Thyroid gland (tissue), 4 donors: Measurements from ENCODE around the gene SFRP4. TPM values are rescaled to one million over a fixed set of nuclear protein-coding genes. Genes with fewer than 3 reads are reported as not detected.

Experiments
- DNase-seq, 2 donors: peaks; one replicate each; pipeline ENCODE4 v3.0.0-alpha.2; 2019
- H3K27ac ChIP-seq, 3 donors: fragments of 200-600 bp; sonication (generic); 1 replicate in 2 of 3; 2 replicates in 1 of 3; pipeline ENCODE4 v1.5.1; 2016 to 2019; ENCODE audit warnings: mild to moderate bottlenecking in 1 of 3, moderate library complexity in 1 of 3
- H3K27me3 ChIP-seq: fragments of 200-600 bp; sonication (generic); one replicate; pipeline ENCODE4 v1.5.1; 2019
- H3K36me3 ChIP-seq, 2 donors: fragments of 200-600 bp; sonication (generic); one replicate each; pipeline ENCODE4 v1.5.1; 2016 to 2019
- H3K4me1 ChIP-seq, 2 donors: fragments of 200-600 bp; sonication (generic); one replicate each; pipeline ENCODE4 v1.5.1; 2017 to 2019
- H3K4me3 ChIP-seq, 3 donors: fragments of 200-600 bp; sonication (generic); replicated peaks in 1 of 3; 1 replicate in 2 of 3; 2 replicates in 1 of 3; pipeline ENCODE4 v1.5.1; 2016; ENCODE audit warnings: mild to moderate bottlenecking in 1 of 3
- H3K9me3 ChIP-seq: fragments of 200-600 bp; sonication (generic); one replicate; pipeline ENCODE4 v1.5.1; 2017
- POLR2A ChIP-seq, 2 donors: fragments of 450-650 bp; IDR thresholded peaks; one replicate each; pipeline ENCODE4 v1.6.1; 2017; ENCODE audit warnings: antibody characterized with exemption in 2 of 2, mild to moderate bottlenecking in 2 of 2, moderate library complexity in 1 of 2
- WGBS, 2 donors: methylation state at CpG; one replicate each; pipeline ENCODE4 v1.1.5; 2017; 5-methylcytosine and 5-hydroxymethylcytosine counted together
- intact Hi-C: fragments of 100-400 bp; cut with DNase I; formaldehyde crosslinking; loops from one replicate; pipeline ENCODE4 v1.15.1; 2023
- total RNA-seq, 4 donors: library from RNA; depleted of rRNA; stranded (reverse); fragments of >200 nt; gene quantifications; one replicate each; pipeline ENCODE4 v1.2.3, GENCODE V29; 2016
- TF ChIP-seq, protein P1 (sequence below), 6 experiments: fragments of 200-600 bp in 3 of 6; fragments of 450-650 bp in 3 of 6; sonication (generic) in 3 of 6; IDR thresholded peaks; one replicate each; pipeline ENCODE4 v1.5.1; 2016 to 2019; ENCODE audit warnings: antibody characterized with exemption in 6 of 6, mild to moderate bottlenecking in 2 of 6, inconsistent platforms in 1 of 6, moderate library complexity in 1 of 6

SFRP4 gene
- total RNA-seq, 4 donors from 2014 or later = 1.8 to 21.8 (median 9.7) TPM

DNA sequence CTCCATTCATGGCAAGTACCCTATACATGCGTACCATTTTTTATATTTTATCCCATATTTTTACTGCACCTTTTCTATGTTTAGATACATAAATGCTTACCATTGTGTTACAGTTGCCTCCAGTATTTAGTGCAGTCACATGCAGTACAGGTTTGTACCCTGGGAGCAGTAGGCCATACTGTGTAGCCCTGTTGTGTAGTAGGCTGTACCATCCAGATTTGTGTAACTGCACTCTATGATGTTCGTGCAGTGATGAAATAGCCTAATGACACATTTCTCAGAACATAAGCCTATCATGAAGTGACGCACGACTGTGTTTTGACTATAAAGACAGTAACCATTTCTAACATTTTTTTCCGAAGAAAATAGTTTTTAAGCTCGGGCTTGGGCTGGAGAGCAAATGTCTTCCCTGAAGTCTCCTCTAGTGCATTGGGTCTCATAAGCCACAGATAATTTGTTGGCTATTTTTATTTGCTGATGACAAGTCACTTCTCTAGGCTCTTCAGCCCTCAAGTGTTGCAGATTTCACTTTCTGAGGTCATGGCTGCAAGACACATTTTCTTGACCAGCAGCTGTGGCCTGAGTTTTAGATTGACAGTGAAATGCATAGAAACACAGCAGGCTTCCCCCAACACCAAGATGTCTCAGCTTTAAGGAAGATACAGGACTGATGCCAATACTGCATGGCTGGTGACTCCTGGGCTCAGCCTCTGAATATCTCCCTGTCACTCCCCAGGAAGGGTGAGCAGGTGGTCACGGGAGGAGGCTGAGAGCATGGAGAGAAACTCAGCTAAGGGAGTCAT, 30.7 kb upstream of the SFRP4 start:
- H3K4me1 ChIP-seq = peaks cover 8 to 13% of the 10 kb centered on the region in 2 donors
- no peaks in the 10 kb centered on the region for H3K27me3 ChIP-seq
- no peak overlapping the region for H3K4me3 ChIP-seq
- WGBS, 2 donors = 93 to 96% methylated on average over 7 of the region's 7 CpGs
- intact Hi-C loops = no loop called here
- TF ChIP-seq, protein P1, sequence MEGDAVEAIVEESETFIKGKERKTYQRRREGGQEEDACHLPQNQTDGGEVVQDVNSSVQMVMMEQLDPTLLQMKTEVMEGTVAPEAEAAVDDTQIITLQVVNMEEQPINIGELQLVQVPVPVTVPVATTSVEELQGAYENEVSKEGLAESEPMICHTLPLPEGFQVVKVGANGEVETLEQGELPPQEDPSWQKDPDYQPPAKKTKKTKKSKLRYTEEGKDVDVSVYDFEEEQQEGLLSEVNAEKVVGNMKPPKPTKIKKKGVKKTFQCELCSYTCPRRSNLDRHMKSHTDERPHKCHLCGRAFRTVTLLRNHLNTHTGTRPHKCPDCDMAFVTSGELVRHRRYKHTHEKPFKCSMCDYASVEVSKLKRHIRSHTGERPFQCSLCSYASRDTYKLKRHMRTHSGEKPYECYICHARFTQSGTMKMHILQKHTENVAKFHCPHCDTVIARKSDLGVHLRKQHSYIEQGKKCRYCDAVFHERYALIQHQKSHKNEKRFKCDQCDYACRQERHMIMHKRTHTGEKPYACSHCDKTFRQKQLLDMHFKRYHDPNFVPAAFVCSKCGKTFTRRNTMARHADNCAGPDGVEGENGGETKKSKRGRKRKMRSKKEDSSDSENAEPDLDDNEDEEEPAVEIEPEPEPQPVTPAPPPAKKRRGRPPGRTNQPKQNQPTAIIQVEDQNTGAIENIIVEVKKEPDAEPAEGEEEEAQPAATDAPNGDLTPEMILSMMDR (IDR thresholded peaks at IDR 0.05) = no peak
- TF ChIP-seq POLR2A (IDR thresholded peaks at IDR 0.05) = no peak
- DNase-seq = no peak
- H3K36me3 ChIP-seq = peaks cover 0 to 8% of the 10 kb centered on the region in 2 donors
- no peaks in the 10 kb centered on the region for H3K9me3 ChIP-seq
- H3K27ac ChIP-seq = no peak overlapping the region

DNA sequence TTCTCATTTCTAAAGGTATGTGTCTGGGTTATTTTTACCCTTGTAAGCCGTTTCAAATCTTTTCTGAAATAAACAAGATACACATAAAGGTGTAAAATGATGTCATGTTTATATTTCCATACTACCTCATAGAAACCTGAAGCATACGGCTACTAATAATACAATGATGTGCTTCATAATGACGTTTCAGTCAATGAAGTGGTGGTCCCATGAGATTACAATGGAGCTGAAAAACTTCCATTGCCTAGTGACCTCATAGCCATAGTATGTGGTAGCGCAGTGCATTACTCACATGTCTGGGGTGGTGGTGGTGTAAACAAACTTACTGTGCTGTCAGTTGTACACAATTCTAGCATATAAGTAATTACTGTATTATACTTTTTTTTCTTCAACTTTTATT, 28.7 kb upstream of the SFRP4 start:
- Histone ChIP-seq H3K36me3 (peaks cover 0 to 4% of the 10 kb centered on the region in 2 donors), H3K4me1 (peaks cover 8 to 13% of the 10 kb centered on the region in 2 donors), H3K4me3 (no peak overlapping the region), H3K27me3 (no peaks in the 10 kb centered on the region), H3K27ac (no peak overlapping the region), H3K9me3 (no peaks in the 10 kb centered on the region)
- TF ChIP-seq, protein P1 (IDR thresholded peaks at IDR 0.05) = no peak
- no peak for TF ChIP-seq POLR2A (IDR thresholded peaks at IDR 0.05)
- intact Hi-C loops = no loop called here
- no peak for DNase-seq
- WGBS, 2 donors = 79 to 82% methylated on average over 4 of the region's 4 CpGs

DNA sequence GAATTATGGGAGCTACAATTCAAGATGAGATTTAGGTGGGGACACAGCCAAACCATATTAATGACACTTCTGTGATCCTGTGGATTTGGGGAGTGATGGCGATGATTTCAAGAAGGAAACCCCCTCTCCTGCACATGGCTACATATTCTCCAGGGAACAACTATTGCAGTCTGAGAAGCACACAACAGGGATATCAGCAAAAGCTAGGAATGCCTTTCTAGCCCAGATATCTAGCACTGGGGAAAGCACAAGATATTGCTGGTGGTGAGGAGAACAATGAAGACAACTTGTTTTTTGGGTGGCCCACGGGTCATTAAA, 28.1 kb upstream of the SFRP4 start:
- intact Hi-C loops = no loop called here
- no peak overlapping the region for H3K27ac ChIP-seq
- peaks cover 0 to 4% of the 10 kb centered on the region in 2 donors for H3K36me3 ChIP-seq

DNA sequence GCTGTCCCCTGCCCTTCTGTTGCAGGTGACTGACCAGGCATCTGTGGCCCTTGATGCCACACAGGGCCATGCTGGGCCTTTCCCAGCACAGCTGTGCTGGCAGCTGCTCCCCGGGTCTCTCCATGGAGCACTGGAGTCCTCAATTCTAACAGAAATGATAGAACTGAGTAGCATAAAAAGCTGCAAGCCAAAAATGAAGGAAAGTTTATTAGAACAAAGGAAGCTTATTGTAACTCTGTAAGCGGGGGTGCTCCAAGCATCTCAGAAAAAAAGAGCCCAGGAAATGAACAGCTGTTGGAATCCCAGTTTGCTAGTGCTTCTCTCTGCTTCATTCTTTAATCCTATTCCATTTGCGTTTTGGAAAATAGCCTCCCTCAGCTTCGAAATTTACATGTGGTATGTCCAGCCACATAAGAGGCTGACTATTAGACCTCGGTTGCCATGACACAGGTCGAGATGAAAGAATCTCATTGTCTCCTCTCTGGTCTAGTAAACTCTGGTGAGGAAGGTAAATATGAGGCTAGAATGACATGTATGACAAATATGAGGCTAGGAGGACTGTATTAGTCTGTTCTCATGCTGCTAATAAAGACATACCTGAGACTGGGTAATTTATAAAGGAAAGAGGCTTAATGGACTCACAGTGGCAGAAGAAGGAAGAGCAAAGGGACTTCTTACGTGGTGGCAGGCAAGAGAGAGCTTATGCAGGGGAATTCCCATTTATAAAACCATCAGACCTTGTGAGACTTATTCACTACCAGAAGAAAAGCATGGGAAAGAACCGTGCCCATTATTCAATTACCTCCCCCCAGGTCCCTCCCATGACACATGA, 27.5 kb upstream of the SFRP4 start:
- Histone ChIP-seq H3K4me1 (peaks cover 8 to 13% of the 10 kb centered on the region in 2 donors), H3K4me3 (no peak overlapping the region), H3K36me3 (peaks cover 0 to under 1% of the 10 kb centered on the region in 2 donors), H3K27ac (peak overlapping the region in 1 of 3 donors; percentile 49), H3K27me3 (no peaks in the 10 kb centered on the region), H3K9me3 (no peaks in the 10 kb centered on the region)
- no peak for DNase-seq
- intact Hi-C loops = no loop called here
- 86 to 87% methylated on average over 8 of the region's 8 CpGs for WGBS, 2 donors
- no peak for TF ChIP-seq POLR2A (IDR thresholded peaks at IDR 0.05)
- TF ChIP-seq, protein P1 (IDR thresholded peaks at IDR 0.05) = no peak

More for the DNA sequence above, 28.1 kb upstream of the SFRP4 start:
- H3K4me1 ChIP-seq = peaks cover 8 to 13% of the 10 kb centered on the region in 2 donors
- H3K27me3 ChIP-seq = no peaks in the 10 kb centered on the region
- 89 to 91% methylated on average over 2 of the region's 2 CpGs for WGBS, 2 donors
- no peak for DNase-seq
- no peaks in the 10 kb centered on the region for H3K9me3 ChIP-seq
- no peak overlapping the region for H3K4me3 ChIP-seq
- TF ChIP-seq POLR2A (IDR thresholded peaks at IDR 0.05) = no peak
- TF ChIP-seq, protein P1 (IDR thresholded peaks at IDR 0.05) = no peak
